H1 (cell line): Measurements from ENCODE around the gene SRPRB. TPM values are rescaled to one million over a fixed set of nuclear protein-coding genes. Genes with fewer than 3 reads are reported as not detected.

Experiments
- CTCF ChIA-PET: fragments of 300-600 bp; sonication (Branson Sonifier 250); formaldehyde crosslinking; loops from one replicate; lab custom pipeline; 2021; ENCODE audit not compliant: partially characterized antibody; lab: Charles Lee
- POLR2A ChIA-PET: fragments of 300-600 bp; sonication (Branson Sonifier 250); formaldehyde crosslinking; loops from one replicate; lab custom pipeline; 2021; ENCODE audit warnings: inconsistent platforms; ENCODE audit not compliant: partially characterized antibody; lab: Charles Lee
- DNase-seq, 2 experiments: peaks; one replicate each; pipeline versions ENCODE4 v3.0.0 to v3.0.0-alpha.2; 2010 to 2022; ENCODE audit warnings: low spot score in 2 of 2, low read depth in 1 of 2, mixed read lengths in 1 of 2
- FAIRE-seq: peaks from 2 replicates; lab custom pipeline; 2011; peaks lifted over from hg19 to GRCh38; lab: Jason Lieb, UNC
- H2AFZ ChIP-seq: 2 replicates; pipeline ENCODE4 v1.8.1; 2012; ENCODE audit warnings: low read length, inconsistent platforms
- H2AK5ac ChIP-seq: 2 replicates; pipeline ENCODE4 v1.6.1; 2013; ENCODE audit warnings: low read depth, low read length
- H2BK120ac ChIP-seq: replicated peaks from 2 replicates; pipeline ENCODE3; 2013; ENCODE audit warnings: low read depth, low read length, inconsistent platforms
- H2BK12ac ChIP-seq: 2 replicates; pipeline ENCODE4 v1.6.1; 2013; ENCODE audit warnings: low read depth, low read length
- H2BK15ac ChIP-seq: 2 replicates; pipeline ENCODE4 v1.6.1; 2013; ENCODE audit warnings: low read length
- H2BK20ac ChIP-seq: 2 replicates; pipeline ENCODE4 v1.6.1; 2013; ENCODE audit warnings: low read length
- H2BK5ac ChIP-seq: 2 replicates; pipeline ENCODE4 v1.6.1; 2013; ENCODE audit warnings: low read depth, low read length
- H3K14ac ChIP-seq: 2 replicates; pipeline ENCODE4 v1.6.1; 2013; ENCODE audit warnings: inconsistent platforms; ENCODE audit not compliant: insufficient read length
- H3K18ac ChIP-seq: 2 replicates; pipeline ENCODE4 v1.6.1; 2013; ENCODE audit warnings: low read length; ENCODE audit errors: extremely low read depth
- H3K23ac ChIP-seq: 2 replicates; pipeline ENCODE4 v1.6.1; 2013; ENCODE audit warnings: inconsistent platforms; ENCODE audit not compliant: insufficient read length
- H3K23me2 ChIP-seq: 2 replicates; pipeline ENCODE4 v1.6.1; 2013; ENCODE audit warnings: low read depth, low read length
- H3K27ac ChIP-seq: 2 replicates; pipeline ENCODE4 v1.6.1; 2011; ENCODE audit warnings: low read depth, low read length, inconsistent platforms
- H3K27me3 ChIP-seq, 4 experiments: replicated peaks in 1 of 4; 1 replicate in 1 of 4; 2 replicates in 3 of 4; pipeline versions ENCODE4 v1.6.1 to v1.8.1; 2011 to 2013; ENCODE audit warnings: low read length in 3 of 4, mild to moderate bottlenecking in 3 of 4, inconsistent platforms in 2 of 4, mixed read lengths in 2 of 4, moderate library complexity in 1 of 4; ENCODE audit not compliant: control insufficient read depth in 3 of 4, insufficient read depth in 3 of 4; ENCODE audit errors: extremely low read depth in 1 of 4
- H3K36me3 ChIP-seq, 4 experiments: 2 replicates each; pipeline versions ENCODE4 v1.6.1 to v1.8.1; 2011 to 2013; ENCODE audit warnings: mild to moderate bottlenecking in 4 of 4, low read length in 3 of 4, moderate library complexity in 2 of 4, control low read depth in 1 of 4, inconsistent platforms in 1 of 4; ENCODE audit not compliant: insufficient read depth in 4 of 4, control insufficient read depth in 2 of 4
- H3K4ac ChIP-seq: replicated peaks from 2 replicates; pipeline ENCODE3; 2013; ENCODE audit warnings: low read length, low read depth, mixed read lengths, inconsistent platforms; ENCODE audit not compliant: insufficient read length
- H3K4me1 ChIP-seq, 4 experiments: replicated peaks in 1 of 4; 1 replicate in 1 of 4; 2 replicates in 3 of 4; pipeline versions ENCODE4 v1.6.1 to v1.8.1; 2011 to 2013; ENCODE audit warnings: low read length in 3 of 4, inconsistent platforms in 2 of 4, mixed read lengths in 1 of 4; ENCODE audit not compliant: insufficient read depth in 4 of 4, control insufficient read depth in 3 of 4
- H3K4me2 ChIP-seq, 2 experiments: 2 replicates each; pipeline versions ENCODE4 v1.6.1 to v1.8.1; 2011 to 2013; ENCODE audit warnings: low read depth in 2 of 2, low read length in 2 of 2, control low read depth in 1 of 2, inconsistent platforms in 1 of 2, mild to moderate bottlenecking in 1 of 2; ENCODE audit not compliant: insufficient read depth in 1 of 2
- H3K4me3 ChIP-seq, 4 experiments: fragments of 200-600, 300-600 bp in 1 of 4; sonication (generic), shearing (Covaris generic), sonication (Bioruptor Twin) in 1 of 4; 2 replicates each; pipeline versions ENCODE4 v1.5.1 to v1.8.1; 2011 to 2016; ENCODE audit warnings: low read length in 4 of 4, low read depth in 3 of 4, control low read depth in 2 of 4, inconsistent platforms in 2 of 4, mild to moderate bottlenecking in 2 of 4, mixed read lengths in 1 of 4, moderate library complexity in 1 of 4; ENCODE audit not compliant: insufficient read depth in 2 of 4; ENCODE audit errors: extremely low read depth in 1 of 4
- H3K56ac ChIP-seq: replicated peaks from 2 replicates; pipeline ENCODE3; 2013; ENCODE audit warnings: low read depth, mild to moderate bottlenecking, mixed read lengths, low read length, inconsistent platforms; ENCODE audit not compliant: insufficient read length
- H3K79me1 ChIP-seq: 2 replicates; pipeline ENCODE4 v1.6.1; 2013; ENCODE audit warnings: low read depth, low read length, control low read depth
- H3K79me2 ChIP-seq, 2 experiments: 2 replicates each; pipeline versions ENCODE4 v1.6.1 to v1.8.1; 2012 to 2013; ENCODE audit warnings: low read length in 2 of 2, mild to moderate bottlenecking in 2 of 2, inconsistent platforms in 1 of 2; ENCODE audit not compliant: insufficient read depth in 2 of 2, control insufficient read depth in 1 of 2
- H3K9ac ChIP-seq, 4 experiments: replicated peaks in 1 of 4; 1 replicate in 1 of 4; 2 replicates in 3 of 4; pipeline versions ENCODE4 v1.6.1 to v1.8.1; 2011 to 2013; ENCODE audit warnings: low read depth in 3 of 4, low read length in 3 of 4, control low read depth in 2 of 4, mild to moderate bottlenecking in 2 of 4, moderate library complexity in 2 of 4, inconsistent platforms in 1 of 4; ENCODE audit errors: extremely low read depth in 1 of 4
- H3K9me3 ChIP-seq, 2 experiments: 2 replicates each; pipeline versions ENCODE4 v1.6.1 to v1.8.1; 2012 to 2013; ENCODE audit warnings: mild to moderate bottlenecking in 2 of 2, moderate library complexity in 2 of 2, control low read depth in 1 of 2, inconsistent platforms in 1 of 2, low read depth in 1 of 2, low read length in 1 of 2, mixed read lengths in 1 of 2; ENCODE audit not compliant: insufficient read depth in 2 of 2
- H4K20me1 ChIP-seq, 2 experiments: replicated peaks in 1 of 2; 2 replicates each; pipeline versions ENCODE3 to v1.8.1; 2011 to 2013; ENCODE audit warnings: inconsistent platforms in 2 of 2, low read length in 2 of 2, mild to moderate bottlenecking in 1 of 2; ENCODE audit not compliant: insufficient read depth in 2 of 2, control insufficient read depth in 1 of 2
- H4K5ac ChIP-seq: 2 replicates; pipeline ENCODE4 v1.6.1; 2013; ENCODE audit warnings: low read length, low read depth, mixed read lengths, inconsistent platforms; ENCODE audit not compliant: insufficient read length
- H4K8ac ChIP-seq: 2 replicates; pipeline ENCODE4 v1.8.0; 2013; ENCODE audit warnings: mild to moderate bottlenecking, moderate library complexity, low read length, inconsistent platforms; ENCODE audit not compliant: insufficient read depth; ENCODE audit errors: extremely low read depth
- H4K91ac ChIP-seq: replicated peaks from 2 replicates; pipeline ENCODE3; 2013; ENCODE audit warnings: low read length, mixed read lengths, inconsistent platforms; ENCODE audit not compliant: insufficient read length
- EP300 ChIP-seq, 2 experiments: IDR thresholded peaks; 1 replicate in 1 of 2; 2 replicates in 1 of 2; pipeline ENCODE4 v1.6.1; 2011 to 2012; ENCODE audit warnings: low read depth in 2 of 2, low read length in 2 of 2, mild to moderate bottlenecking in 2 of 2, borderline replicate concordance in 1 of 2, inconsistent platforms in 1 of 2, moderate library complexity in 1 of 2
- SP2 ChIP-seq: IDR thresholded peaks from 2 replicates; pipeline ENCODE4 v1.6.1; 2012; ENCODE audit warnings: mild to moderate bottlenecking, low read length, inconsistent platforms
- WGBS, 2 experiments: shearing (Covaris generic) in 1 of 2; methylation state at CpG; one replicate each; pipeline versions ENCODE4 v1.1.6 to v1.1.7; 2013 to 2015; ENCODE audit warnings: low lambda C conversion rate in 2 of 2, mixed read lengths in 2 of 2, inconsistent platforms in 1 of 2, low coverage in 1 of 2, missing lambda C conversion rate in 1 of 2; ENCODE audit not compliant: insufficient replicate concordance in 2 of 2, insufficient coverage in 1 of 2, insufficient read length in 1 of 2; ENCODE audit errors: extremely low coverage in 1 of 2, missing lambda C conversion rate in 1 of 2; 5-methylcytosine and 5-hydroxymethylcytosine counted together
- polyA plus RNA-seq, 7 experiments: library from polyadenylated mRNA; depleted of rRNA in 3 of 7; stranded (reverse) in 5 of 7; unstranded in 2 of 7; fragments of >200 nt in 5 of 7; fragments of 200-250 nt in 2 of 7; gene quantifications; 1 replicate in 5 of 7; 2 replicates in 1 of 7; 4 replicates in 1 of 7; pipeline versions ENCODE4 v1.2.1 to v1.2.3, GENCODE V29; 2011 to 2013; ENCODE audit warnings: missing spikeins in 2 of 7, mixed read lengths in 2 of 7
- total RNA-seq: library from RNA; stranded (reverse); fragmentation: NEBNext Ultra II Directional; extraction: Animal tissue kit (Norgen Biotek cat#: 25700); gene quantifications from 2 replicates; pipeline ENCODE4 v1.2.1, GENCODE V29; 2021

The SRPRB gene
- total and polyA plus RNA-seq, 2 of the 8 experiments (the other 6 are each of a cell fraction or from before 2014, with no cell fraction given): 15.9 to 49.8 TPM

DNA sequence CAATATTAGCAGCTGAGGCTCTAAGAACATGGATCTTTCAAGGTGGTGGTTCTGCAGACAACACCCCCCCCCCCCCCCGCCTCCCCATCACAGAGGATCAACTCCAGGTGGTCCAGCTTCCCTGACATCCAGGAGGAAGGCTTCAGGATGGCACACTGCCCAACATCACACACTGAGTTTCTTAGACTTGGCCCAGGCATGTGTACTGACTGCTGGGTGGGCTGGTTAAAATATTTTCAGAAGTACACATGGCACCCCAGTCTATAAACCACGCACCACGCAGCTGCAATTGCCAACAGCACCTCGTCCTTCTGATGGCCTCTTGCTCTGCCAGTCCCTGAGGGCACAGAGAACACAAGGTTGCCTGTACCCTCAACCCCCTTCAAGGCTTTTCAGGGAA, 22.1 kb downstream of the SRPRB start:
- Histone ChIP-seq H2BK12ac (no peak overlapping the region), H4K20me1 (peaks cover 0 to 1% of the 10 kb centered on the region in 2 experiments), H3K36me3 (peaks cover 0 to 6% (median 4%) of the 10 kb centered on the region in 4 experiments; a peak in 5 of 8 replicates), H3K56ac (no peak overlapping the region), H3K79me2 (no peaks in the 10 kb centered on the region), H3K4me3 (no peak overlapping the region), H3K18ac (no peak overlapping the region), H3K27me3 (no peaks in the 10 kb centered on the region), H2BK5ac (no peak overlapping the region), H3K9ac (no peak overlapping the region)
- WGBS, 2 experiments: 89% methylated on average over 4 of the region's 4 CpGs; no CpG with 5 or more reads in 1 of the 2 experiments
- CTCF ChIA-PET: interaction anchor here (1.0 to 7.9 kb wide), 2 partner anchors 9 to 384 kb away, joined by 3 to 75 read pairs; no protein-coding TSS in a partner anchor
- TF ChIP-seq SP2 (no peak), EP300 (IDR thresholded peaks at IDR 0.05; ENCODE audit: borderline replicate concordance in 1 of 2, low read depth in 2 of 2, low read length in 2 of 2) (no peak)
- TF ChIP-seq, all 59 proteins: peak for 0
- Histone ChIP-seq H3K4ac (no peak overlapping the region), H2BK15ac (no peak overlapping the region), H3K79me1 (no peaks in the 10 kb centered on the region; the same call in 1 of the 2 replicates), H3K14ac (no peak overlapping the region), H2BK120ac (no peak overlapping the region), H2BK20ac (no peak overlapping the region), H3K4me2 (no peak overlapping the region), H3K23ac (no peak overlapping the region), H3K4me1 (no peaks in the 10 kb centered on the region), H3K23me2 (no peaks in the 10 kb centered on the region; the same call in 1 of the 2 replicates), H2AFZ (no peak overlapping the region), H4K5ac (no peak overlapping the region), H3K27ac (no peak overlapping the region), H2AK5ac (no peak overlapping the region), H3K9me3 (no peaks in the 10 kb centered on the region), H4K91ac (no peak overlapping the region), H4K8ac (no peak overlapping the region)
- FAIRE-seq (no peak), DNase-seq (no peak)
- POLR2A ChIA-PET: interaction anchor here (1.3 kb wide), 1 partner anchor 10 kb away, joined by 4 read pairs; no protein-coding TSS in a partner anchor
